ENCODE results near the gene RPL39L. TPM values are rescaled to one million over a fixed set of nuclear protein-coding genes. Genes with fewer than 3 reads are reported as not detected.

Gene RPL39L
- total RNA-seq, 1 donor from 2014 or later, result 2.9 TPM

- Histone ChIP-seq H3K27ac (replicated peaks) (no peak overlapping the region), H3K4me1 (peaks cover 5% of the 10 kb centered on the region), H3K36me3 (no peaks in the 10 kb centered on the region), H3K27me3 (ENCODE audit: low read depth) (peaks cover 3% of the 10 kb centered on the region), H3K9me3 (replicated peaks) (peaks cover 14% of the 10 kb centered on the region), H3K4me3 (no peak overlapping the region)
- TF ChIP-seq CTCF (IDR thresholded peaks at IDR 0.05; ENCODE audit: borderline replicate concordance), result no peak
- no peak for DNase-seq
- intact Hi-C loops (cut with micrococcal nuclease), result no loop called here
Measured at GRCh38 chr3:187161556-187161955, 22.3 kb upstream of the RPL39L start.

GRCh38 chr3:187150599-187150998 lies 11.3 kb upstream of the RPL39L start:
- TF ChIP-seq CTCF (IDR thresholded peaks at IDR 0.05; ENCODE audit: borderline replicate concordance), result no peak
- H3K27me3 ChIP-seq (ENCODE audit: low read depth), result no peaks in the 10 kb centered on the region
- H3K4me1 ChIP-seq, result no peaks in the 10 kb centered on the region
- H3K4me3 ChIP-seq, result no peak overlapping the region
- DNase-seq, result no peak
- no peaks in the 10 kb centered on the region for H3K36me3 ChIP-seq
- no peak overlapping the region for H3K27ac ChIP-seq (replicated peaks)
- intact Hi-C loops (cut with micrococcal nuclease), result no loop called here
- peaks cover 6% of the 10 kb centered on the region for H3K9me3 ChIP-seq (replicated peaks)

- Histone ChIP-seq H3K9me3 (replicated peaks) (peaks cover 9% of the 10 kb centered on the region), H3K4me1 (no peaks in the 10 kb centered on the region), H3K4me3 (no peak overlapping the region), H3K27me3 (ENCODE audit: low read depth) (no peaks in the 10 kb centered on the region), H3K27ac (replicated peaks) (no peak overlapping the region), H3K36me3 (no peaks in the 10 kb centered on the region)
- no peak for TF ChIP-seq CTCF (IDR thresholded peaks at IDR 0.05; ENCODE audit: borderline replicate concordance)
- DNase-seq, result no peak
- intact Hi-C loops (cut with micrococcal nuclease), result no loop called here
Measured at GRCh38 chr3:187150186-187150585, 10.9 kb upstream of the RPL39L start.

GRCh38 chr3:187146389-187146788 lies 7.1 kb upstream of the RPL39L start:
- intact Hi-C loops (cut with micrococcal nuclease), result no loop called here
- no peak for TF ChIP-seq CTCF (IDR thresholded peaks at IDR 0.05; ENCODE audit: borderline replicate concordance)
- Histone ChIP-seq H3K36me3 (no peaks in the 10 kb centered on the region), H3K4me3 (no peak overlapping the region), H3K4me1 (no peaks in the 10 kb centered on the region), H3K9me3 (replicated peaks) (peaks cover 9% of the 10 kb centered on the region), H3K27ac (replicated peaks) (no peak overlapping the region), H3K27me3 (ENCODE audit: low read depth) (no peaks in the 10 kb centered on the region)
- no peak for DNase-seq

- no peak for TF ChIP-seq CTCF (IDR thresholded peaks at IDR 0.05; ENCODE audit: borderline replicate concordance)
- no peak for DNase-seq
- Histone ChIP-seq H3K4me3 (no peak overlapping the region), H3K9me3 (replicated peaks) (peaks cover 9% of the 10 kb centered on the region), H3K36me3 (no peaks in the 10 kb centered on the region), H3K4me1 (no peaks in the 10 kb centered on the region), H3K27me3 (ENCODE audit: low read depth) (no peaks in the 10 kb centered on the region), H3K27ac (replicated peaks) (no peak overlapping the region)
- intact Hi-C loops (cut with micrococcal nuclease), result no loop called here
Measured at GRCh38 chr3:187145149-187145895, 6.0 kb upstream of the RPL39L start.

Measured in left ventricle myocardium inferior (tissue), 1 donor.